PC-9 (cell line): ENCODE results near the gene SH3RF1.

Experiments
- CTCF ChIP-seq: fragments of 200-600 bp; sonication (generic); conservative IDR thresholded peaks from 2 replicates; pipeline ENCODE4 v1.6.1; 2017; ENCODE audit warnings: mixed run types, antibody characterized with exemption, mild to moderate bottlenecking, moderate library complexity
- EZH2 ChIP-seq: fragments of 200-600 bp; sonication (generic); IDR thresholded peaks from 2 replicates; pipeline ENCODE4 v1.8.0; 2017; ENCODE audit warnings: antibody characterized with exemption, low read depth

GRCh38 chr4:169110633-169111032 lies 160.1 kb downstream of the SH3RF1 start:
- no peak for TF ChIP-seq CTCF
- TF ChIP-seq EZH2: no peak
